Activated CD4-positive, alpha-beta T cell treated with anti-CD3 and anti-CD28 coated beads for 36 hours (primary cell): ENCODE data around the gene RNU2-63P. TPM values are rescaled to one million over a fixed set of nuclear protein-coding genes. Genes with fewer than 3 reads are reported as not detected.

Source experiments
- ATAC-seq: fragments of 200-7000 bp; cut with Tn5 transposase; one replicate; pipeline ENCODE4 v1.10.0; 2021; ENCODE audit warnings: mild to moderate bottlenecking, moderate library complexity
- CTCF ChIA-PET: fragments of 350-600 bp; sonication (Branson Sonifier 250); formaldehyde crosslinking; loops from one replicate; lab custom pipeline; 2021; ENCODE audit warnings: antibody characterized with exemption; lab: Charles Lee
- POLR2A ChIA-PET: fragments of 350-600 bp; sonication (Branson Sonifier 250); formaldehyde crosslinking; loops from one replicate; lab custom pipeline; 2021; ENCODE audit warnings: antibody characterized with exemption, inconsistent platforms; lab: Charles Lee
- DNase-seq: peaks from one replicate; pipeline ENCODE4 v3.0.0-alpha.2; 2020
- H3K27ac Mint-ChIP-seq: one replicate; pipeline ENCODE4 v1.8.0; 2021; ENCODE audit warnings: mixed read lengths
- H3K27me3 Mint-ChIP-seq: one replicate; pipeline ENCODE4 v1.8.0; 2021; ENCODE audit warnings: mixed read lengths
- H3K36me3 Mint-ChIP-seq: one replicate; pipeline ENCODE4 v1.8.0; 2021; ENCODE audit warnings: low read depth, mixed read lengths
- H3K4me1 Mint-ChIP-seq: one replicate; pipeline ENCODE4 v1.8.0; 2021; ENCODE audit warnings: mixed read lengths
- H3K4me3 Mint-ChIP-seq: one replicate; pipeline ENCODE4 v1.8.0; 2021; ENCODE audit warnings: mild to moderate bottlenecking, moderate library complexity, mixed read lengths
- H3K9me3 Mint-ChIP-seq: one replicate; pipeline ENCODE4 v1.8.0; 2021; ENCODE audit warnings: low read depth, mixed read lengths
- intact Hi-C, 2 experiments: fragments of 100-400 bp; cut with DNase I in 1 of 2; cut with micrococcal nuclease in 1 of 2; formaldehyde crosslinking; loops; one replicate each; pipeline versions ENCODE4 v1.14.2 to v1.15.1; 2022 to 2024; cut with DNase I, micrococcal nuclease
- total RNA-seq, 2 experiments: library from RNA; stranded (reverse); gene quantifications; one replicate each; pipeline ENCODE4 v1.2.3, GENCODE V29; 2021

Gene RNU2-63P
- 1 to 10 TPM; 1.7 to 8.5 TPM for total RNA-seq

- intact Hi-C loops: loop anchor here (1.0 to 5.0 kb wide), 6 partner anchors 14 to 676 kb away; partner anchors contain the start of genes KRCC1 (in 1 of the 2) and RPIA (in 1 of the 2)
- ChIA-PET POLR2A (interaction anchor here (0.6 to 2.9 kb wide), 12 partner anchors 11 to 1574 kb away, joined by 3 to 23 read pairs (median 6); no protein-coding TSS in a partner anchor), CTCF (interaction anchor here (0.8 to 1.1 kb wide), 3 partner anchors 12 to 39 kb away, joined by 3 to 4 read pairs (median 3); no protein-coding TSS in a partner anchor)
- Mint-ChIP-seq H3K27me3 (peaks cover 3% of the 10 kb centered on the region), H3K36me3 (no peaks in the 10 kb centered on the region), H3K27ac (peak within 1 kb of the TSS; percentile 99), H3K4me3 (peak within 1 kb of the TSS; percentile 93), H3K4me1 (peaks cover 16% of the 10 kb centered on the region), H3K9me3 (no peaks in the 10 kb centered on the region)
- ATAC-seq (peak; percentile 93), DNase-seq (peak; percentile 86)
Observed at GRCh38 chr2:88016086-88016959, at the start of gene RNU2-63P. TSS of gene RNU2-63P (minus strand) at chr2:88016547.

- Mint-ChIP-seq H3K27ac (no peak overlapping the region), H3K9me3 (no peaks in the 10 kb centered on the region), H3K27me3 (no peaks in the 10 kb centered on the region), H3K36me3 (no peaks in the 10 kb centered on the region), H3K4me3 (no peak overlapping the region), H3K4me1 (peaks cover 26% of the 10 kb centered on the region)
- POLR2A ChIA-PET: interaction anchor here (2.0 kb wide), 1 partner anchor 46 kb away, joined by 23 read pairs; the partner anchor contains the start of gene RNU2-63P
- DNase-seq (no peak), ATAC-seq (no peak)
- intact Hi-C loops: loop anchor here in 1 of 2 experiments (2.0 kb wide), 1 partner anchor 100 kb away; no protein-coding TSS in a partner anchor
- CTCF ChIA-PET: interaction anchor here (0.8 to 4.8 kb wide), 35 partner anchors 8 to 267 kb away, joined by 3 to 78 read pairs (median 4); no protein-coding TSS in a partner anchor
Observed at GRCh38 chr2:88061295-88061694, 44.9 kb upstream of the RNU2-63P start.

DNA sequence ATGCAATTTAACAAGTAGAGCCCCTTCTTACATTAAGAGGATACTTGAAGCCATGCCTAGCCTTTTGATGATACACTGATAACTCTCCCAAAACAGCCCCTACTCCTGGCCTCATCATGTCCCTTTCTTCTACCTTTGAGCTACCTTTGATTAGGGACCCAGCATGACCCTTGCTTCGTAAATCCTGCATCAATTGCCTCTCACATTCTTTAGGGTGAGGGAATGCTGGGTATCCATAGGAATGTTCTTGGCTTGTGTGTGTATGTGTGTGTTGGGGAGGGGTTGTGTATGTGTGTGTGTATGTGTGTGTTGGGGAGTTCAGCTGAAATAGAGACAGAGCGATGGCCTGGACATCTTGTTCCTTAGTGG is 44.5 kb upstream of the RNU2-63P start:
- ChIA-PET CTCF (interaction anchor here (0.8 to 4.8 kb wide), 44 partner anchors 9 to 267 kb away, joined by 3 to 78 read pairs (median 4); partner anchors contain the start of gene THNSL2), POLR2A (interaction anchor here (2.0 kb wide), 1 partner anchor 45 kb away, joined by 23 read pairs; the partner anchor contains the start of gene RNU2-63P)
- Mint-ChIP-seq H3K4me3 (no peak overlapping the region), H3K4me1 (peaks cover 30% of the 10 kb centered on the region), H3K27ac (no peak overlapping the region), H3K36me3 (no peaks in the 10 kb centered on the region), H3K9me3 (no peaks in the 10 kb centered on the region), H3K27me3 (no peaks in the 10 kb centered on the region)
- no peak for ATAC-seq
- DNase-seq: no peak
- intact Hi-C loops: loop anchor here (1.0 to 2.0 kb wide), 2 partner anchors 99 to 100 kb away; no protein-coding TSS in a partner anchor

DNA sequence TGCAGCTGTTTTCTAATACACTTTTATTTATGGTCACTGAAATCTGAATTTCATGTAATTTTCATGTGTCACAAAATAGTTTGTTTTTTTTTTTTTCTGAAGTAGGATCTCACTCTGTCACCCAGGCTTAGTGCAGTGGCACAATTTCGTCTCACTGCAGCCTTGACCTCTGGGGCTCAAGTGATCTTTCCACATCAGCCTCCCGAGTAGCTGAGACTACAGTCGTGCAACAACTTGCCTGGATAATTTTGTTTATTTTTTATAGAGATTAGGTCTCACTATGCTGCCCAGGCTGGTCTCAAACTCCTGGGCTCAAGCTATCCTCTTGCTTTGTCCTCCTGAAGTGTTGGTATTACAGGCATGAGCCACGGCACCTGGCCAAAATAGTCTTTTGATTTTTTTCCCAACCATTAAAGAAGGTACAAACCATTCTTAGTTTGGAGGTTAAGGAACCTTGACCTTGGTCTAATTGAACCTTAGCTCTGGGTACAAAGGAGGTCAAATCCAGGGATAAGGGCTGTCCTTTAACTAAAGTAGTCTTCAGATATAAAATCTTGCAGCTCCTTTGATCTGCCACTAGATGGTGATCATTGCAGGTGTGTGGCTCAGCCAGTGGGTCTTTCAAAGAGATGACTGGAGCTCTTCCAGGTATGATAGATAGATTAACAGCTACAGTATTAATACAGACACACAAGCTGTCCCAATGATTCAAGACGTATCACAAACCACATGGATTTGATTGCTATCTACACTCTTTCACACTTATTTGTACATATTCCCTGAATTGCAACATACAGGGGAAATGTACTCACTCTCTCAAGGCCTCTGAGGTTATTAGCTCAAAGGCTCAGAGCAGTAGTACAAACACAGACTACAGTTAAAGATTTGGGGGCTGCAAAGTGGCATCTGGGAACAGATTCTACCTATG is 43.9 kb upstream of the RNU2-63P start:
- Mint-ChIP-seq H3K27ac (no peak overlapping the region), H3K27me3 (no peaks in the 10 kb centered on the region), H3K36me3 (peaks cover under 1% of the 10 kb centered on the region), H3K9me3 (no peaks in the 10 kb centered on the region), H3K4me3 (no peak overlapping the region), H3K4me1 (peaks cover 32% of the 10 kb centered on the region)
- ATAC-seq (peak; percentile 34), DNase-seq (peak; percentile 56)
- CTCF ChIA-PET: interaction anchor here (0.6 to 4.8 kb wide), 47 partner anchors 9 to 268 kb away, joined by 3 to 78 read pairs (median 4); partner anchors contain the start of gene THNSL2
- POLR2A ChIA-PET: interaction anchor here (0.7 to 2.0 kb wide), 2 partner anchors 45 to 100 kb away, joined by 4 to 23 read pairs; partner anchors contain the start of gene RNU2-63P
- intact Hi-C loops: loop anchor here (1.0 to 10.0 kb wide), 6 partner anchors 100 to 632 kb away; partner anchors contain the start of genes FOXI3 (in 2 of the 2), RPIA (in 2 of the 2) and EIF2AK3 (in 1 of the 2)

- peaks cover 47% of the 10 kb centered on the region for H3K4me1 Mint-ChIP-seq
- H3K27me3 Mint-ChIP-seq: no peaks in the 10 kb centered on the region
- H3K4me3 Mint-ChIP-seq: no peak overlapping the region
- no peak overlapping the region for H3K27ac Mint-ChIP-seq
- no peaks in the 10 kb centered on the region for H3K9me3 Mint-ChIP-seq
- no peak for ATAC-seq
- intact Hi-C loops: loop anchor here (5.0 to 10.0 kb wide), 4 partner anchors 394 to 634 kb away; partner anchors contain the start of genes FOXI3 (in 2 of the 2), RPIA (in 2 of the 2) and EIF2AK3 (in 1 of the 2)
- H3K36me3 Mint-ChIP-seq: peaks cover 21% of the 10 kb centered on the region
- no peak for DNase-seq
- POLR2A ChIA-PET: no interaction called here
- CTCF ChIA-PET: interaction anchor here (4.8 kb wide), 1 partner anchor 102 kb away, joined by 78 read pairs; no protein-coding TSS in a partner anchor
Observed at GRCh38 chr2:88058191-88058590, 41.8 kb upstream of the RNU2-63P start.

- ChIA-PET CTCF (no interaction called here), POLR2A (no interaction called here)
- intact Hi-C loops: loop anchor here (5.0 to 10.0 kb wide), 4 partner anchors 395 to 635 kb away; partner anchors contain the start of genes FOXI3 (in 2 of the 2), RPIA (in 2 of the 2) and EIF2AK3 (in 1 of the 2)
- Mint-ChIP-seq H3K36me3 (peaks cover 24% of the 10 kb centered on the region), H3K27ac (peak overlapping the region; percentile 5), H3K9me3 (no peaks in the 10 kb centered on the region), H3K4me1 (peaks cover 53% of the 10 kb centered on the region), H3K4me3 (peak overlapping the region; percentile 92), H3K27me3 (no peaks in the 10 kb centered on the region)
- ATAC-seq: no peak
- no peak for DNase-seq
Observed at GRCh38 chr2:88057437-88057844, 41.1 kb upstream of the RNU2-63P start.

GRCh38 chr2:88055371-88056128 is 39.2 kb upstream of the RNU2-63P start, which contains the start of gene KRCC1:
TSS of gene KRCC1 (minus strand) at chr2:88055783. CDS start at chr2:88028563, 27,220 bp downstream.
- H3K9me3 Mint-ChIP-seq: no peaks in the 10 kb centered on the region
- H3K27me3 Mint-ChIP-seq: no peaks in the 10 kb centered on the region
- H3K4me1 Mint-ChIP-seq: peaks cover 58% of the 10 kb centered on the region
- DNase-seq (peak; percentile 96), ATAC-seq (peak; percentile 93)
- peak within 1 kb of the TSS; percentile 92 for H3K4me3 Mint-ChIP-seq
- H3K27ac Mint-ChIP-seq: peak within 1 kb of the TSS; percentile 99
- intact Hi-C loops: loop anchor here (2.0 to 10.0 kb wide), 6 partner anchors 15 to 637 kb away; partner anchors contain the start of genes FOXI3 (in 2 of the 2), RPIA (in 2 of the 2), EIF2AK3 (in 1 of the 2) and RNU2-63P (in 1 of the 2)
- CTCF ChIA-PET: interaction anchor here (0.7 to 1.7 kb wide), 3 partner anchors 19 to 125 kb away, joined by 3 to 4 read pairs (median 3); partner anchors contain the start of gene RNU2-63P
- H3K36me3 Mint-ChIP-seq: peaks cover 33% of the 10 kb centered on the region
- POLR2A ChIA-PET: interaction anchor here (1.3 kb wide), 1 partner anchor 40 kb away, joined by 21 read pairs; the partner anchor contains the start of gene RNU2-63P

DNA sequence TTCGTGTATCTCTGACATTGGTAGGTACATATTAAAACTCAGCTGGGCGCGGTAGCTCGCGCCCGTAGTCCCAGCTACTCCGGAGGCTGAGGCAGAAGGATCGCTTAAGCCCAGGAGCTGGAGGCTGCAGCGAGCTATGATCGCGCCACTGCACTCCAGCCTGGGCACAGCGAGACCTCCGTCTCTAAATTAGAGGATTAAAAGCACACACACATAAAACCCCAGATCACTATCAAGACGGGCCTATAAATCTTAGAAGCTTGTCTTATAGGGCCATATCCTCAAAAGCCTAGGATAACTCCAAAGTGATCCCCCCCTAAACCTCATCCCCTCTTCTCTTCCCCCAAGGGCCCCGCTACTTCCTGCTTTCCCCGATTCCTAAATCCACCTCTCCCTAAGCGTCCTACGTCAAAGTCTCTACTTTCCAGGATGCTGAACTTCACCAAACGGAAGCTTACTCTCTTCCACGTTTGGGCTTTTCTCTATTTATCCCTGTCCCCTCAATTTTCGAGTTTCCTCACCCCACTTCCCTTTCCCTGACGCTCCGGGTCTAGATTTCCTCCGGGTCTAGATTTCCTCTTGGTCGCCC is 38.5 kb upstream of the RNU2-63P start:
- DNase-seq: peak; percentile 16
- CTCF ChIA-PET: interaction anchor here (0.6 to 1.7 kb wide), 5 partner anchors 18 to 125 kb away, joined by 3 to 4 read pairs (median 3); partner anchors contain the start of gene RNU2-63P
- peak overlapping the region; percentile 98 for H3K27ac Mint-ChIP-seq
- peak overlapping the region; percentile 92 for H3K4me3 Mint-ChIP-seq
- H3K36me3 Mint-ChIP-seq: peaks cover 37% of the 10 kb centered on the region
- H3K4me1 Mint-ChIP-seq: peaks cover 63% of the 10 kb centered on the region
- intact Hi-C loops: loop anchor here (1.0 to 10.0 kb wide), 7 partner anchors 14 to 637 kb away; partner anchors contain the start of genes FOXI3 (in 2 of the 2), RNU2-63P (in 2 of the 2), RPIA (in 2 of the 2) and EIF2AK3 (in 1 of the 2)
- no peak for ATAC-seq
- H3K27me3 Mint-ChIP-seq: no peaks in the 10 kb centered on the region
- H3K9me3 Mint-ChIP-seq: no peaks in the 10 kb centered on the region
- POLR2A ChIA-PET: interaction anchor here (1.3 kb wide), 1 partner anchor 39 kb away, joined by 21 read pairs; the partner anchor contains the start of gene RNU2-63P
